Endothelial cell of umbilical vein (primary cell): ENCODE data around the gene VAV3. TPM values are rescaled to one million over a fixed set of nuclear protein-coding genes. Genes with fewer than 3 reads are reported as not detected.

ENCODE experiments used
- BruUV-seq: library from RNA; stranded (reverse); fragments of 400-500 nt; replicated peaks from 2 replicates; lab custom pipeline; 2021; lab: Mats Ljungman, UMichigan
- CTCF ChIA-PET: fragments of 300-600, 350-600 bp; sonication (Branson Sonifier 250); formaldehyde crosslinking; loops from one replicate; lab custom pipeline; 2021; ENCODE audit warnings: antibody characterized with exemption, inconsistent platforms; lab: Charles Lee
- POLR2A ChIA-PET: fragments of 300-600, 350-600 bp; sonication (Branson Sonifier 250); formaldehyde crosslinking; loops from one replicate; lab custom pipeline; 2021; ENCODE audit warnings: antibody characterized with exemption, inconsistent platforms; lab: Charles Lee
- DNase-seq: peaks from one replicate; pipeline ENCODE4 v3.0.0-alpha.2; 2011; ENCODE audit warnings: low read depth, low spot score
- FAIRE-seq: peaks from 2 replicates; lab custom pipeline; 2011; peaks lifted over from hg19 to GRCh38; lab: Jason Lieb, UNC
- H2AFZ ChIP-seq: 2 replicates; pipeline ENCODE4 v1.6.0; 2012; ENCODE audit warnings: low read depth, low read length, control low read depth, inconsistent platforms
- H3K27ac ChIP-seq: 2 replicates; pipeline ENCODE4 v1.5.1; 2011; ENCODE audit warnings: low read depth, mild to moderate bottlenecking, control low read depth, low read length, moderate library complexity; ENCODE audit not compliant: insufficient read depth
- H3K27me3 ChIP-seq, 2 experiments: 2 replicates each; pipeline versions ENCODE4 v1.6.0 to v1.6.1; 2011; ENCODE audit warnings: low read length in 2 of 2, mixed read lengths in 1 of 2; ENCODE audit not compliant: control insufficient read depth in 2 of 2, insufficient read depth in 2 of 2
- H3K36me3 ChIP-seq, 2 experiments: 2 replicates in 1 of 2; 3 replicates in 1 of 2; pipeline ENCODE4 v1.5.1; 2011; ENCODE audit warnings: low read length in 2 of 2, mild to moderate bottlenecking in 1 of 2, moderate library complexity in 1 of 2; ENCODE audit not compliant: control insufficient read depth in 2 of 2, insufficient read depth in 2 of 2; ENCODE audit errors: extremely low read depth in 1 of 2
- H3K4me1 ChIP-seq: 3 replicates; pipeline ENCODE4 v1.5.1; 2011; ENCODE audit warnings: mild to moderate bottlenecking, low read length; ENCODE audit not compliant: control insufficient read depth, insufficient read depth; ENCODE audit errors: extremely low read depth
- H3K4me2 ChIP-seq: 2 replicates; pipeline ENCODE4 v1.6.1; 2011; ENCODE audit warnings: low read length, control low read depth, mixed read lengths; ENCODE audit not compliant: insufficient read depth
- H3K4me3 ChIP-seq, 3 experiments: fragments of 200-600 bp in 1 of 3; sonication (generic), shearing (Covaris generic) in 1 of 3; replicated peaks in 1 of 3; 2 replicates each; pipeline ENCODE4 v1.5.1; 2011 to 2016; ENCODE audit warnings: control low read depth in 3 of 3, low read length in 3 of 3, mild to moderate bottlenecking in 2 of 3, inconsistent platforms in 1 of 3, low read depth in 1 of 3, moderate library complexity in 1 of 3; ENCODE audit not compliant: insufficient read depth in 1 of 3
- H3K79me2 ChIP-seq: 2 replicates; pipeline ENCODE4 v1.6.0; 2012; ENCODE audit warnings: low read length, inconsistent platforms; ENCODE audit not compliant: control insufficient read depth, insufficient read depth
- H3K9ac ChIP-seq: replicated peaks from 2 replicates; pipeline ENCODE3; 2011; ENCODE audit warnings: low read length, control low read depth; ENCODE audit not compliant: insufficient read depth; ENCODE audit errors: extremely low read depth
- H3K9me1 ChIP-seq: replicated peaks from 3 replicates; pipeline ENCODE4 v1.6.0; 2011; ENCODE audit warnings: mild to moderate bottlenecking, low read length; ENCODE audit not compliant: control insufficient read depth, insufficient read depth; ENCODE audit errors: extremely low read depth
- H3K9me3 ChIP-seq: replicated peaks from 2 replicates; pipeline ENCODE4 v1.5.1; 2012; ENCODE audit warnings: low read length, inconsistent platforms; ENCODE audit not compliant: control insufficient read depth, insufficient read depth
- H4K20me1 ChIP-seq: replicated peaks from 2 replicates; pipeline ENCODE3; 2011; ENCODE audit warnings: mild to moderate bottlenecking, low read length; ENCODE audit not compliant: control insufficient read depth, insufficient read depth; ENCODE audit errors: extremely low read depth
- CTCF ChIP-seq, 2 donors: IDR thresholded peaks; 1 replicate in 1 of 2; 2 replicates in 1 of 2; pipeline ENCODE4 v1.5.1; 2011; ENCODE audit warnings: low read length in 2 of 2, mild to moderate bottlenecking in 2 of 2, moderate library complexity in 2 of 2, control low read depth in 1 of 2, inconsistent platforms in 1 of 2, low read depth in 1 of 2; ENCODE audit not compliant: insufficient read depth in 1 of 2; ENCODE audit errors: extremely low read depth in 1 of 2
- EZH2 ChIP-seq: IDR thresholded peaks from 2 replicates; pipeline ENCODE4 v1.6.1; 2012; ENCODE audit warnings: borderline replicate concordance, low read depth, mild to moderate bottlenecking, moderate library complexity, low read length, inconsistent platforms; ENCODE audit not compliant: severe bottlenecking
- GATA2 ChIP-seq: IDR thresholded peaks from 2 replicates; pipeline ENCODE4 v1.7.0; 2011; ENCODE audit warnings: low read depth, mild to moderate bottlenecking, moderate library complexity, mixed read lengths, low read length; ENCODE audit not compliant: insufficient read length, insufficient read depth
- JUN ChIP-seq: IDR thresholded peaks from 2 replicates; pipeline ENCODE4 v1.6.1; 2011; ENCODE audit warnings: borderline replicate concordance, low read depth; ENCODE audit not compliant: insufficient read length, insufficient read depth
- MAX ChIP-seq: IDR thresholded peaks from 2 replicates; pipeline ENCODE4 v1.6.1; 2011; ENCODE audit not compliant: insufficient read depth, insufficient read length
- MYC ChIP-seq: IDR thresholded peaks from one replicate; pipeline ENCODE4 v1.6.1; 2011; ENCODE audit warnings: mild to moderate bottlenecking, low read depth, low read length
- POLR2A ChIP-seq: IDR thresholded peaks from 2 replicates; pipeline ENCODE4 v1.6.1; 2012; ENCODE audit warnings: low read depth, mild to moderate bottlenecking, control low read depth, low read length
- POLR2AphosphoS5 ChIP-seq: IDR thresholded peaks from 2 replicates; pipeline ENCODE4 v1.6.1; 2012; ENCODE audit warnings: low read depth, mild to moderate bottlenecking, control low read depth, low read length, moderate library complexity; ENCODE audit not compliant: insufficient read depth
- dilution Hi-C: fragments of 300-500 bp; cut with MboI; formaldehyde crosslinking; loops from one replicate; pipeline ENCODE4 v1.15.0; 2019; ENCODE audit warnings: low sequenced_read_pairs; ENCODE audit not compliant: extremely low pct_ligation_motif_present
- intact Hi-C: fragments of 100-400 bp; cut with micrococcal nuclease; formaldehyde crosslinking; loops from one replicate; pipeline ENCODE4 v1.10.0; 2022
- polyA plus RNA-seq, 4 experiments: library from polyadenylated mRNA; depleted of rRNA in 3 of 4; stranded (reverse) in 3 of 4; unstranded in 1 of 4; fragments of >200 nt; gene quantifications; 2 replicates each; pipeline versions ENCODE4 v1.2.1 to v1.2.3, GENCODE V29; 2011 to 2012; ENCODE audit warnings: missing spikeins in 1 of 4
- total RNA-seq: library from RNA; stranded (reverse); gene quantifications from 2 replicates; pipeline ENCODE4 v1.2.3, GENCODE V29; 2021

Gene VAV3
- total and polyA plus RNA-seq, 2 donors (not counting 3 experiments of a cell fraction or from before 2014, with no cell fraction given): 0.18 to 1.5 TPM

GRCh38 chr1:107659961-107660360 is 305.0 kb downstream of the VAV3 start:
- no peak for TF ChIP-seq JUN
- TF ChIP-seq MYC: no peak
- no peak for TF ChIP-seq POLR2A
- TF ChIP-seq CTCF (IDR thresholded peaks at IDR 0.05; ENCODE audit: extremely low read depth in 1 of 2, insufficient read depth in 1 of 2, low read depth in 1 of 2, low read length in 2 of 2): no peak
- no peak for TF ChIP-seq GATA2
- TF ChIP-seq POLR2AphosphoS5: no peak
- Histone ChIP-seq H2AFZ (no peak overlapping the region), H3K9me3 (no peaks in the 10 kb centered on the region), H3K9ac (no peak overlapping the region), H3K27ac (no peak overlapping the region), H3K4me2 (no peak overlapping the region), H3K79me2 (no peaks in the 10 kb centered on the region), H3K4me1 (no peaks in the 10 kb centered on the region), H4K20me1 (no peaks in the 10 kb centered on the region), H3K4me3 (no peak overlapping the region), H3K36me3 (no peaks in the 10 kb centered on the region), H3K27me3 (no peaks in the 10 kb centered on the region), H3K9me1 (no peaks in the 10 kb centered on the region)
- FAIRE-seq (no peak), DNase-seq (no peak)
- dilution Hi-C loops: no loop called here
- POLR2A ChIA-PET: no interaction called here
- intact Hi-C loops: no loop called here
- BruUV-seq: no TSS peak
- CTCF ChIA-PET: no interaction called here

- no peak overlapping the region for H3K4me2 ChIP-seq
- H3K27me3 ChIP-seq: no peaks in the 10 kb centered on the region
- H3K4me1 ChIP-seq: no peaks in the 10 kb centered on the region
- H3K9me3 ChIP-seq: no peaks in the 10 kb centered on the region
- intact Hi-C loops (no loop called here), dilution Hi-C loops (no loop called here)
- no TSS peak for BruUV-seq
- no peaks in the 10 kb centered on the region for H3K36me3 ChIP-seq
- H4K20me1 ChIP-seq: no peaks in the 10 kb centered on the region
- no peak for DNase-seq
- no peak for TF ChIP-seq GATA2
- TF ChIP-seq MAX: no peak
- no peak for TF ChIP-seq CTCF (IDR thresholded peaks at IDR 0.05; ENCODE audit: extremely low read depth in 1 of 2, insufficient read depth in 1 of 2, low read depth in 1 of 2, low read length in 2 of 2)
- TF ChIP-seq MYC: no peak
- no peak for TF ChIP-seq JUN
- TF ChIP-seq POLR2A: no peak
- TF ChIP-seq POLR2AphosphoS5: no peak
- no peak for TF ChIP-seq EZH2
- H2AFZ ChIP-seq: no peak overlapping the region
- ChIA-PET POLR2A (no interaction called here), CTCF (no interaction called here)
- H3K79me2 ChIP-seq: no peaks in the 10 kb centered on the region
- no peak overlapping the region for H3K27ac ChIP-seq
- no peaks in the 10 kb centered on the region for H3K9me1 ChIP-seq
- no peak overlapping the region for H3K9ac ChIP-seq
- H3K4me3 ChIP-seq: no peak overlapping the region
- FAIRE-seq: no peak
These were observed 307.6 kb downstream of the VAV3 start for GRCh38 chr1:107657356-107657755.
